ENCODE results near the gene SMIM29. TPM values are rescaled to one million over a fixed set of nuclear protein-coding genes. Genes with fewer than 3 reads are reported as not detected.
A peak's percentile ranks its signal among the peaks of the same experiment; 100 is the strongest.

SMIM29 gene
- total and polyA plus RNA-seq, 2 experiments from 2014 or later = 5.0 to 15.9 TPM

GRCh38 chr6:34201455-34202107 is 47.2 kb downstream of the SMIM29 start (continued):
- no peak for TF ChIP-seq ZNF462 (CRISPR knock-in tag; IDR thresholded peaks at IDR 0.05)
- TF ChIP-seq JUNB (IDR thresholded peaks at IDR 0.05; ENCODE audit: unreplicated experiment) = no peak
- TF ChIP-seq ZNF114 (CRISPR knock-in tag; IDR thresholded peaks at IDR 0.05) = no peak
- TF ChIP-seq ETS1 (IDR thresholded peaks at IDR 0.05) = no peak
- TF ChIP-seq EZH2phosphoT487 (IDR thresholded peaks at IDR 0.05; ENCODE audit: unreplicated experiment) = no peak
- no peak for TF ChIP-seq STAT1 (IDR thresholded peaks at IDR 0.05; ENCODE audit: unreplicated experiment)

- Histone ChIP-seq H3K9me2 (ENCODE audit: insufficient read depth) (no peaks in the 10 kb centered on the region), H3K27ac (ENCODE audit: low read depth) (no peak overlapping the region), H2AFZ (0 out of 2 replicates have a peak overlapping the region, but pooled peaks have one; percentile 0), H3K27me3 (ENCODE audit: insufficient read depth) (0 out of 2 replicates have a peak, but pooled peaks cover 5% of the 10 kb centered on the region), H3K4me3 (no peak overlapping the region), H3K4me2 (no peak overlapping the region), H3K79me2 (replicated peaks; ENCODE audit: insufficient read depth) (no peaks in the 10 kb centered on the region), H4K20me1 (replicated peaks; ENCODE audit: insufficient read depth) (no peaks in the 10 kb centered on the region), H3K4me1 (ENCODE audit: insufficient read depth) (no peaks in the 10 kb centered on the region; the same call in 1 of the 2 replicates), H3K36me3 (ENCODE audit: insufficient read depth) (no peaks in the 10 kb centered on the region), H3F3A (replicated peaks; ENCODE audit: low read depth) (peaks cover 11% of the 10 kb centered on the region)
- peaks cover 12% of the 10 kb centered on the region for H3K36me3 Mint-ChIP-seq (ENCODE audit: low read depth)
- peaks cover 6% of the 10 kb centered on the region for H3K27me3 Mint-ChIP-seq (ENCODE audit: insufficient read depth, low read depth, poor library complexity)
- H3K4me1 Mint-ChIP-seq = peaks cover 21% of the 10 kb centered on the region
- ATAC-seq (peak; percentile 5; the same call in 1 of the 3 replicates), DNase-seq (ENCODE audit: low spot score) (peak; percentile 70)
- H3K9me3 Mint-ChIP-seq = peaks cover 19% of the 10 kb centered on the region
- H3K4me3 Mint-ChIP-seq = peak overlapping the region; percentile 1; the same call in 1 of the 3 replicates
- H3K27ac Mint-ChIP-seq = peak overlapping the region; percentile 7; the same call in 1 of the 2 replicates
- TF ChIP-seq CTCF (conservative IDR thresholded peaks at IDR 0.05; ENCODE audit: low read depth in 2 of 2) (no peak), ETS1 (IDR thresholded peaks at IDR 0.05) (no peak), NANOG (IDR thresholded peaks at IDR 0.05; ENCODE audit: borderline replicate concordance) (no peak), CREB1 (CRISPR knock-in tag; IDR thresholded peaks at IDR 0.05; ENCODE audit: low read depth) (no peak)
Observed at GRCh38 chr6:34200340-34200971, 48.4 kb downstream of the SMIM29 start.

All from GM23338 (cell line).